ENCODE data around the gene CD80. TPM values are rescaled to one million over a fixed set of nuclear protein-coding genes. Genes with fewer than 3 reads are reported as not detected.
"Not testable (repeated sequence)": the region's sequence is repeated elsewhere in the genome, so short reads cannot be mapped to it uniquely, and the experiment has no call there.

Gene CD80, protein sequence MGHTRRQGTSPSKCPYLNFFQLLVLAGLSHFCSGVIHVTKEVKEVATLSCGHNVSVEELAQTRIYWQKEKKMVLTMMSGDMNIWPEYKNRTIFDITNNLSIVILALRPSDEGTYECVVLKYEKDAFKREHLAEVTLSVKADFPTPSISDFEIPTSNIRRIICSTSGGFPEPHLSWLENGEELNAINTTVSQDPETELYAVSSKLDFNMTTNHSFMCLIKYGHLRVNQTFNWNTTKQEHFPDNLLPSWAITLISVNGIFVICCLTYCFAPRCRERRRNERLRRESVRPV
- total RNA-seq, result not detected
- long read RNA-seq, result 0 reads

DNA sequence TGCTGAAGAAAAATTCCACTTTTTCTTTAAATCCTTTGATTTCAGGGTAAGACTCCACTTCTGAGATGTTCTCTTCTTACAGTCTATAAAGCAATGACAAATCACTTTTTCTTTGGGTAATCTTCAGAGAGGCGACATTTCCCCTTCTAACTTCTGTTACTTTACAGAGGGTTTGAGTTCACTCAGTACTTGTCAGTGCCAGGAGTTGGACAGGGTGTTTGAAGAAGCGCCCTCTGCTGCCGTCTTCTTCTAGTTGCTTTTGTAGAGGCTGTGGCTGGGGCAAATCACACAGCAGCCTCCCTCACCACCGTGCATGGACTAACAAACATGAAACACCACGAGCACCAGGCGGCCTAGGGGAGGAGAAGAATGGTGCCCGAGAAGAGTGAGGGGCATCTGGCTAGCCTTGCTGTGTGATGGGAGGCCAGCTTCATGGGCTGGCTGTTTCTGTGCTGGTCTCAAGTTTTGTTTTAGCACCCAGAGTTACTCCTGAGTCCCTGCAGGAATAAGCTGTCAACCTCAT lies at the start of gene CD80:
CD80 (minus strand) TSS at position 174 of the 523 bp plus-strand sequence. CDS start 1,886 bp downstream, outside the sequence.
- no peak for DNase-seq (ENCODE audit: missing footprints)
- ATAC-seq, result peak; percentile 59
- intact Hi-C loops (cut with DNase I), result no loop called here

DNA sequence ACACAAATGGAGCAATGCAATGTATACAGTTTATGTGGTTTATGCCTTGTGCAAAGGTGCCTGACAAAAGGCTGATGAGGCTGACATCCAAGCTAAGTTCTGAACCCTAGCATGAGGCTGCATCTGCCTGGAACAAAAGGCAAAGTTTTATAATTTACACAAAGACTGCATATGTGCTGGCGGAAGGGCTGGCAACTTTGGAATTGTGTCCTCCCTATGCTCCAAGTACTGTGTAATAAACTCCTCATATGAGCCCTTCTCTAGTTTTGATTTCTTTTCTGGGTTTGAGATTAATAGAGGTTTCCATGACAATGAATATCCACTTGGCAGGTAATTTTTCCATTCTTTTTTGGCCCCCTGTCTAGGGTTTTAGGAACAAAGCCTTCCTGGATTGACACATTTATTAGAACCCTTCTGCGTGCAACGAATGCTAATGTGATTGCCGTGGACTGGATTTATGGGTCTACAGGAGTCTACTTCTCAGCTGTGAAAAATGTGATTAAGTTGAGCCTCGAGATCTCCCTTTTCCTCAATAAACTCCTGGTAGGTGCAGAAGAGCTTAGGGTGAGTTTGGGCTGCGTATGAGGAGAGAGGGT lies 49.1 kb upstream of the CD80 start:
- no peak for ATAC-seq
- intact Hi-C loops (cut with DNase I), result no loop called here

DNA sequence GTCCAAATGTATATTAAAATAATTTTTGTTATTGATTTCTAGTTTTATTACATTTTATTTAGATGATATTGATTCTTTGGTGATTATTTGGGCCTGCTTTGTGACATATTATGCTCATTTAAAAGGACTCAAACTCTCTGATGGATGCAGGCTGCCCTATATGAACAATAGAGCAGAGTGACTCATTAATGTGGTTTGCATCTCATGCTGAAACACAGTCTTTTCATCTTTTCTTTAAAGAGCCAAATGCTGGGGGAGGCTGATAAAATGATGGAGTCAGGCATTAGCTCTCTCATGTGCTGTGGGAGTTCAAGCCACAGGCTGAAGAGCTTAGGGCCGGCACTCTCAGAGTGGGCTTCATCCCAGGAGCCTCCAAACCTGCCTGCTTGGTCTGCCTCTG lies 45.5 kb upstream of the CD80 start:
- intact Hi-C loops (cut with DNase I), result no loop called here
- DNase-seq (ENCODE audit: missing footprints) (no peak), ATAC-seq (no peak)

More for the DNA sequence above, 49.1 kb upstream of the CD80 start:
- DNase-seq (ENCODE audit: missing footprints), result no peak

DNA sequence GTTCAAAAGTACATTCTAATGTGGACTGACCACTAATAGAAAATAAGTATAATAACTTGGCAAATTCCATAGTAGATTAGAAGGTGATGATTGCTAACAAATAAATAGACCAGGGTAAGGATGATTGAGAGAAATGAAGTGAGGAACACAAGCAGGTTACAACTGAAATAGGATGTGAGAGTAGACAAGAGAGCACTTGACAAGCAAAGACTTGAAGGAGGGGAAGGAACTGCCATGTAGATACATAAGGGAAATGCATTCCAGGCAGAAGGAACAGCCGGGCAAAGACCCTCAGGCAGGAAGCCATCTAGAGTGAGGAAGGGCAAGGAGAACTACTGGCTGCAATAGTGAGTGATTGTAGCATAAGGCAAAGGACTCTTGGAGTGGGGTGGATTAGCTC lies 43.3 kb upstream of the CD80 start:
- DNase-seq (ENCODE audit: missing footprints), result no peak
- intact Hi-C loops (cut with DNase I), result no loop called here
- no peak for ATAC-seq

DNA sequence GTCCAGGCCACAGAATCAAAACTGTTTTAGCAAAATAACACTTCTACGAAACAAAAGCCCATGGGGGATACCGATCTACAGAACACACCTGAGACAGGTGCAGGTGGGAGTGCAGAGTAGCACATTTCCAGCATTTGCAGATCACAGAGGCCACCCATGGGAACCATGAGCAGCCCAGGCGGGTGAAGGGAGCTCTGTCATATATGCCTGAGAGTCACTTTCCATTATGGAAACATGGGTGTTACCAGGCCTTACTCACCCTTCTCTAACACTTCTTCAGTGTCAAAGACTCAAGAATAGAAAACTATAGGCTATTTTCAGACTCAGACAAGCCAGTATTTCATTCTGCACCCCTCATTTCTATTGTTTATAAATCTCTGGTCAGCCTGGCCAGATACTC lies 41.7 kb upstream of the CD80 start:
- intact Hi-C loops (cut with DNase I), result loop anchor here (2.0 kb wide), 1 partner anchor 34 kb away; no protein-coding TSS in a partner anchor
- ATAC-seq (peak; percentile 29), DNase-seq (ENCODE audit: missing footprints) (no peak)

DNA sequence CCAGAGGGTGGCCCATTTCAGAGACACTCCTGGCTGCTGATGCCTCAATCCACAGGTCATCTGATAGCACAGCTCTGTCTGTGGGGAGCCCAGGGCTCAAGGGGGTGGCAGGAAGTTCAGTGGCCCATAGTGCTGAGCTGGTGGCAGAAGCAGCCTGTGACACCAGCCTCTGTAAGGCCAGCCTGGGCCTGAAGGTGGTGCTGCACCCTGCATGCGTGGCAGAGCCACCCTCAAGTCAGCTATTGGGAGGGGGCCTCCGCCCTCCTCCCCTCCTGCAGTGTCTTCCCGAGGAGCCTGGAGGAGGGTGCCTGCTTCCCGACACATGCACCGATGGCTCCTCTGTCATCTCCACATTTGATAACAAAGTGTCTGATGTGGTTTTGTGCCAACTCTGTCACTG lies 41.3 kb upstream of the CD80 start:
- intact Hi-C loops (cut with DNase I), result loop anchor here (2.0 kb wide), 1 partner anchor 34 kb away; no protein-coding TSS in a partner anchor
- peak; percentile 62 for ATAC-seq
- DNase-seq (ENCODE audit: missing footprints), result no peak

DNA sequence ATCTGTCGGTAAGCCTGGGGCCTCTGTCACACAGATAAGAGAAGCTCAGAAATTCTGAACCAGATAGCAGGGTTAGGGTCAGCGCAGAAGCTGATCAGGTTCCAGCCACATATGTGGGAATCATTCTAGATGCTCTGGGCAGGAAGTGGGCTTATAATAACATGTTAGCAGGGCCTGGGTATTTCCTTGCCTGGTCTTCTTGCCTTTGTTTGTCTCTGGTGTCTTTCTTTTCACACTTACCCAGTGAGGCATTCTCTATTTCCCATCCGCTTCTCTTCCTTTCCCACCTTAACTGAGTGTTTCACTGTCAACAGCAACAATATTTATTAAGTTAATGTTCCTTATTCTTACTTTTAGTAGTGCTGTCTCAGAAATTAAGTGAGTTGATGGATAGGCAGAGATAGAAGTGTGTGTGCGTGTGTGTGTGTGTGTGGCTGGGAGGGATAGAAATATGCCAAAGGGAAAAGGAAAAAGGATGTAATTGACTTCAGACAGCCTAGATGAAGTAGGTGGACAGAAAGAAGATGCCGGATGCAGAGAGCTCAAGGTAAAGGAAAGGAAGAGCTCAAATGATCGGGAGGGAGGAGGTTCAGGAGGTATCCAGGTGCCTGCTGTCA lies 40.3 kb upstream of the CD80 start:
- intact Hi-C loops (cut with DNase I), result loop anchor here (2.0 to 5.0 kb wide), 2 partner anchors 35 to 78 kb away; partner anchors contain the start of gene COX17
- DNase-seq (ENCODE audit: missing footprints), result no peak
- no peak for ATAC-seq

DNA sequence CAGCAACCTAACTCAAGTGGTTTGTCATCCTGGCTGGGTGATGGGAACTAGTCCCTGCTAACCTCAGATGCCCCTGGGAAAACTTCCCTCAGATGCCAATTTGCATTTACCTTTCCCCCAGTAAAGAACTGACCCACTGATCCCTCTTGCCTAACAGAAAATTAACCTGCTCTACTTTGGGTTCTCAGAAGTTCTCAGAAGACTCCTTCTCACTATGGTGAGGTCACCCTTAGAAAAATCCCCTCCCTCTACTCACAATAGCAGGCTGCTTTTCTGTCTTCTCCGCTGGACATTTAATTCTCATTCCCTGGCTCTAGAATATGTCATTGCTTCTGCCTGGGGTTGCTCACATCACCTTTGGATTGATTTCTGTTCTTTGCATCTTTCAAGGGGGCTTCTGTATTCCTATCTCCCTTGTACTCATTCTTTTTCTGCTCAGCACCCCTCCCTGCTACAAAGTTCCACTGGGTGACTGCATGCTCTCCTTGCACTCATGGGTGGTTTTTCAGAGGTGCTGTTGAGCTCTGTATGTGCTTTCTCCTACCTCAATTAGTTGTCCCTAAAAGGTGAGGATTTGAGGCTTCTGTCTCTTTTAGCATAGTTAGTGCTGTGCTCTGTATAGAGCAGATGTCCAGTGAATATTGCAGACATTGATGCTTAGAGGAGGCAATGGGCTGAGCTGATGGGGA lies 39.1 kb upstream of the CD80 start:
- no peak for ATAC-seq
- no peak for DNase-seq (ENCODE audit: missing footprints)
- intact Hi-C loops (cut with DNase I), result loop anchor here (5.0 kb wide), 1 partner anchor 79 kb away; the partner anchor contains the start of gene COX17

DNA sequence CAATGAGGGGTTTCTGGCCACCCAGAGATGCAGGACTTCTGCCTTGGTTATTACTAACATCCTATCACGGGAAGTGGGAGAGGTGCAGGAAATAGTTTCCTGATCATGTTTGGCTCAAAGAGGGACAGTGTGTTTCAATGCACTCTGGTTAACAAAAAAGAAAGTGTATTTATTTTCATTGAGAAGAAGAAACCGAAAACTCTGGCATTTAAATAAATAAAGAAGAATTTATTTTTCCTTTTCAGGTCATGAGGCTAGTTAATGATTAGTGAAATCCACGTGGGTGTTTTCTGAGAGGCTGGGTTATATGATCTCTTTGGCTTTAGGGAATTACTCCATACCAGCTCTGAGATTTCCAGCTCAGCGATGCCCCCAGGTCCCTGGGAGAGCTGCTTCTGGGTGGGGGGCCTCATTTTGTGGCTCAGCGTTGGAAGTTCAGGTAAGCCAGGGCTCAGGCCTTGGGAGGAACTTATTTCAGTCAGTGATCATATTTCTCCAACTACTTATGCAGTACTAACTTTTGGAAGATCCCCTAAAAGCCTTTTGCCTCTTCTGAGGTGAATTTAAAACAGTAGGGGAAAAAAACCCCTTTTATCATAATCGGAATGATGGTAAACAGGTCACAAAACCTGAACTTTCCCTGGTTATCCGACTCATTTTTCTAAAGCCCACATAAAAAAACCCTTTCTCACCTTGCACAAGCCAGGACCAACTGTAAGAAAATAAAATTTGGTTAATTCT lies 38.3 kb upstream of the CD80 start, which contains the start of gene PLA1A:
PLA1A (plus strand) TSS at position 338 of the 741 bp plus-strand sequence; CDS start at position 367, 29 bp downstream.
- ATAC-seq (no peak), DNase-seq (ENCODE audit: missing footprints) (no peak)
- intact Hi-C loops (cut with DNase I), result loop anchor here (5.0 kb wide), 1 partner anchor 80 kb away; the partner anchor contains the start of gene COX17

DNA sequence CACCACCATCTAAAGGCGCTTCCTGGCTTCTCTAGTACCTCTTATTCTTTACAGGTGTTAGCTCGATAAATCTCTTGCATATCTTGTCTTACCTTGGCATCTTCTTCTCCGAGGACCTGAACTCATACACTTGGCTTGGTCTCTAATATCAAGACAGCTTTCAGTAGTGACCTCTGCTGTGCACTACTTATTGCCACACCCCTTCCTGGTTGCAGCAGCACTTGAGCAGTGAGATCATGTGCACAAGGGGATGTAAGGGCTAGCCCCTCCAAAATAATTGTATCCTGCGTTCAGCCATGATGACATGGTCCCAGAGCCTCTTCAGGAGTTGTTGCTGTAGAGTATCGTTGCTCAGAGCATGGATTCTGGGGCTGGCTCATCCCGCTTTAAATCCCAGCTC lies 37.0 kb upstream of the CD80 start:
- ATAC-seq, result no peak
- DNase-seq (ENCODE audit: missing footprints), result no peak
- intact Hi-C loops (cut with DNase I), result loop anchor here (5.0 kb wide), 1 partner anchor 81 kb away; the partner anchor contains the start of gene COX17

DNA sequence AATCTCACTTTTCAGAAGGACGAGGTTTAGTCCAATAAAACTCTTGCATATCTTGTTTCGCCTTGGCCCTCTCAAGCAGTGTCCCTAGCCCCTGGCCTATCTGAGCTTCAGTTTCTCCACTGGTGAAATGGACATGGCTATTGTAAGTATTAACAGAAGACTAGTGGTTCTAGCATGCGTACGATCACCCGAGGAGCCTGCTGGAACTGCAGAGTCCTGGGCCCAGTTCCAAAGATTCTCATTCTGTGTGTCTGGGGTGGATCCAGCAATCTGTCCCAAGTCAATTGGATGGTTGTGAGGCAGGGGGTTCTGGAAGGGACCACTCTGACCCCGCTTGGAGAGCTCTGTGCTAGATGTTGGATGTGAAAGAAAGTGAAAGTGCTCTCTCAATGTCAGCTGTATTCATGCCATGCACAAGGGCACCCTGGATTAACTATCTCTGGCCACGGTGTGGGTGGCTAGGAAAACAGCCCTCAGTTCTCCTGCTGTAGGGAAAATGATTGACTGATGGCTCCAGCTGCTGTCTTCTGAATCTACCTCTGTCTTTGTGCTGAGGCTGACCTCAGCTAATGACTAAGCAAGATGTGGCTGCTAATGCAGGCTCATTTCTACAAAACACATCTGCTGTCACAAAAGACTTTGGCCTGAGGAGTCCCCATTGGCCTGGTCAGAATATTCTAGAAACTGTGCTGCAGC lies 36.4 kb upstream of the CD80 start:
- ATAC-seq (peak; percentile 63), DNase-seq (ENCODE audit: missing footprints) (no peak)
- intact Hi-C loops (cut with DNase I), result loop anchor here (5.0 kb wide), 1 partner anchor 82 kb away; the partner anchor contains the start of gene COX17

DNA sequence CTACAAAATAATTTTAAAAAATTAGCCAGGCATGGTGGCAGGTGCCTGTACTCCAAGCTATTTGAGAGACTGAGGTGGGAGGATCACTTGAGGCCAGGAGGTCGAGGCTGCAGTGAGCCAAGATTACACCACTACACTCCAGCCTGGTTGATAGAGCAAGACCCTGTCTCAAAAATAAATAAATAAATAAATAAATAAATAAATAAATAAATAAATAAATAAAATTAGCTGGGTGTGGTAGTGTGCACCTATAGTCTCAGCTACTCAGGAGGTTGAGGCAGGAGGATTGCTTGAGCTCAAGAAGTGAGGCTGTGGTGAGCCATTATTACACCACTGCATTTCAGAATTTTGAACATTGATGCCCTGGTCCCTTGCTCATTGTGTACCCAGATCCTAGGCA lies 35.5 kb upstream of the CD80 start:
- intact Hi-C loops (cut with DNase I), result loop anchor here (5.0 kb wide), 1 partner anchor 82 kb away; the partner anchor contains the start of gene COX17
- not testable (repeated sequence) for ATAC-seq; DNase-seq (ENCODE audit: missing footprints)

DNA sequence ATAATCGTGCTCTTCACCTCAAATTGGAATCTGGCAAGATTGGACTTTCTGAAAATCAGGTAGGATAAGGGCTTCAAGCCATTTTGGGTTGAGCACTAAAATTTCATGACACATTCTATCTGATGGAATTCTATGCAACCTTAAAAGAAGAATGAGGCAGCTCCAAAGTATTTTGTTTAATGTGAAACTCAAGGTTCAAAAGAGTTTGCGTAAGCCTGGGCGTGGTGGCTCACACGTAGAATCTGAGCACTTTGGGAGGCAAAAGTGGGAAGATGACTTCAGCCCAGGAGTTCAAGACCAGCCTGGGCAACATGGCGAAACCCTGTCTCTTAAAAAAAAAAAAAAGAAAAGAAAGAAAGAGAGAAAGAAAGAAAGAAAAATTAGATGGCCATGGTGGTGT lies 34.7 kb upstream of the CD80 start:
- ATAC-seq (no peak), DNase-seq (ENCODE audit: missing footprints) (no peak)
- intact Hi-C loops (cut with DNase I), result no loop called here

DNA sequence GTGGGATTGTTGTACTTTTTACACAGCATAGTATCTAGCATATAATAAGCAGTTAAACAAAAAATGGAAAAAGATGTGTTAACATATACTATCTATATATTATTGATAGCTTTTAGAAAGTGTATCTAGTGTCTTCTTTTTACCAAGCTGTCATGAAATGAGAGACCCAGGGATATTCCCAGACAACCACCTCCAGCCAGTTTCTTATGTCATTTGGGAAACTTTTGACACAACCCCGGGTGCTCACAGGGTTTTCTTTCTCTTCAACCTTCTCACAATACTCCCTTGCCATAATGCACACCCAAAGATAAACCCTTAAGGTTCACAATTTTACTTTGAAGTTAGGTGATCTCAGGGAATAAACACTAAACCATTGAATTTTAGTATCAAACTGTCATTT lies 33.4 kb upstream of the CD80 start:
- intact Hi-C loops (cut with DNase I), result no loop called here
- ATAC-seq (no peak), DNase-seq (ENCODE audit: missing footprints) (no peak)

DNA sequence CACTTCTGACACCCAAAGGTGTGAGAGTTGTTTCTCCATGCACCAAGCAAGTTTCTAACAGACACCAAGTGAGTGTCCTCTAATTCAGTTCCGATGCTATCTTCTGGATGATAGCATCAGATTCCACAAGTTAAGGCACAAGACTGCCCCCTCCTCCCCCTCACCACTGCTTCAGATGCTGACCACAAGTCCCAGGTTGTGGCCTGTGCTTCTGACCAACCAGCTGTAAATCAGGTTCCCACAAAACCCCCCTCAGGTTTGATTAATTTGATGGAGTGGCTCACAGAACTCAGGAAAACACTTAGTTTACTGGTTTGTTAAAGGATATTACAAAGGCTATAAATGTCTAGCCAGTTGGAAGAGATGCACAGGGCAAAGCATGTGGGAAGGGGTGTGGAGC lies 31.3 kb upstream of the CD80 start:
- intact Hi-C loops (cut with DNase I), result no loop called here

DNA sequence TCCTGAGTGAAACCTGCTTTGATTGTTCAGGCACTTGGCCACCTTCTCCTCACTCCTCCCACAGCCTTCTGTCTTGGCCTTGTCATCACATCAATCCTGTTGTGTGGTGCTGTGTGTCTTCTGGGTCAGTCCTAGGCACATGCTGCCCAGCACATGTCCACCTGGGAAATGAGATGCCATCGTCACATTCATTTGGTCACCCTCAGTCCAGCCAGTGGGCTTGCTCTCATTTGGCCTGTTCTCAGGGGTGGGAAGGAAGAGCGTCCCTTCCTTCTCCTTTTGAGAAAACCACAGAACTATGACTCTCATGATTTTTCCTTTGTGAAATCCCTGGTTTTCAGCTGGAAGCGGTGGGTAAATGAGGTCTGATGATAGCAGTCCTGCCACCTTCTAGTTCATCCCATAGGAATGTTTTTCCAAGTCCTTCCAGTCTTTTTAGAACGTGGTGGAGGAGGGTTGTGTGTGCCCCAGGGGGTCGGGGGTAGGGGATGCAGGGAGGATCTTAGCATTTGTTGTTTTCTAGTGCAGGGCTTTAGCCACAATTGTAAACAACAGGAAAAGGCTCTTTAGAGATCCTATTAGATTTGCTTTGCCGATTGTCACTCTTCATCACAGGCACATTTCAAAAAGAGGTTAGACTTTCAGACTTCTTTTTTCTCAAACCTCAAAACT lies 29.8 kb upstream of the CD80 start:
- ATAC-seq (no peak), DNase-seq (ENCODE audit: missing footprints) (no peak)
- intact Hi-C loops (cut with DNase I), result no loop called here

More for the DNA sequence above, 31.3 kb upstream of the CD80 start:
- DNase-seq (ENCODE audit: missing footprints), result no peak
- no peak for ATAC-seq

DNA sequence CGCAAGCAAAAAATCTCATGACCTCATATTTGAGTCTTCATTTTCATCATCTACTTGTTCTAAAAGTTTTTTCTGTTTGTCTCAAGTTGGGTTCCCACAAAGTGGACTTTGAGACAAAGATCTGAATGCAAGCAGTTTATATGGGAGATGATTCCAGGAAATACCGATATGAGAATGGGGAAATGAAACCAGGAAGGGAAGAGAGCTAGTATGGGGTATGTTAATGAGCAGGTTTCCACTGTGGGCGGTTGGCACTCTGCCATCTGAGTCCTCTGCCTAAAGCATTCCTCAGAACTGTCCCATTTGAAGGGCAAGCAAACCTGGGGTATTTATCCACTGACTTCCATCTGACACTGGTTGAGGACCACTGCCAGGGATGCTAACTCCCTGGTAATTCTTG lies 28.7 kb upstream of the CD80 start:
- intact Hi-C loops (cut with DNase I), result no loop called here
- ATAC-seq (peak; percentile 44), DNase-seq (ENCODE audit: missing footprints) (peak; percentile 80)

Data from Right ventricle myocardium inferior (tissue), 1 donor.